Activated effector memory CD4-positive, alpha-beta T cell treated with anti-CD3 and anti-CD28 coated beads, Interleukin-2, amount 50 U/mL, for 16 hours (primary cell): Measurements from ENCODE around the gene RC3H2.

Source experiments
- DNase-seq: peaks from one replicate; pipeline ENCODE4 v3.0.0-alpha.2; 2020

Gene RC3H2

DNA sequence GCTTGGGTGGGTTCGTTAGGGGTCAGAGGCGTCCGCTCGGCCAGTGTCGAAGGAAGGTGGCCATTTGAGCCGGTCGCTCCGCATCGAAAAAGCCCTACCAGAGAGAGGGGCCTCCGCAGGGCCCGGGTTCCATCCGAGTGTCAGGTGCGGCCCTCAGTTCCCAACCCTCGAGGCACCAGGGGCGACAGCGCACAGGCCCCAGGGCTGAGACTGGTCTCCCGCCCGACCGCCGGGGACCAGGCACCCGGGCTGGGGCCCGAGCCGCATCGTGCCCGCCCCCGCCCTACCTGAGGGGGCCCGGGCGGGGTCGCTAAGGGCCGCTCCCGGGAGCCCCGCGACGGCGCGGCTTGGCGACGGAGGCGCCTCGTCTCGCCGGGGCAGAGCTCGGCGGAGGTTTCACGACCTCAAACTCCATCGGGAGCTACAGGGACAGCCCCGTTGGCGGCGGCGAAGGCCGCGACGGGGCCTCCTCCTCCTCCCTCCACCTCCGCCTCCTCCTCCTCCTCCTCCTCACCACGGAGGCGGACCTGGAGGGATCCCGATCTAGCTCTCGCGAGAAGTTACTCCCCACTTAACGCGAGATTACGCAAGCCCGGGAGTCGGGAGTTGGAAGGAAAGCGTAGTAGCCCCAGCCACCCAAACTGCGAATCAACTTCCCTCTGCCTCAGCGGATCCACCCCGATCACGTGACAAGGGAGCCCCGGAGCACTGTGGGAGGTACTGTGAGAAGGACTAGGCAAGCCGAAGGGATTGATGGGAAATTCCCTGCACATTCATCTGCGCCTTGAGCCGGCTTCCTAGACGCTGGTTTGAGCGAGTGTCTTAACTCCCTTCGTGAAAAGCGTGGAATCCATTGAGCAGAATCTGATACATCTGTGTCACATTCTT lies at the start of gene RC3H2:
Gene RC3H2 (minus strand): TSS at position 537 of the 888 bp plus-strand sequence. CDS start 7,850 bp downstream, outside the sequence.
- DNase-seq, result peak; percentile 99

GRCh38 chr9:122954253-122954691 lies 49.1 kb upstream of the RC3H2 start:
- no peak for DNase-seq

GRCh38 chr9:122951056-122951455 lies 45.9 kb upstream of the RC3H2 start:
- DNase-seq, result no peak

DNA sequence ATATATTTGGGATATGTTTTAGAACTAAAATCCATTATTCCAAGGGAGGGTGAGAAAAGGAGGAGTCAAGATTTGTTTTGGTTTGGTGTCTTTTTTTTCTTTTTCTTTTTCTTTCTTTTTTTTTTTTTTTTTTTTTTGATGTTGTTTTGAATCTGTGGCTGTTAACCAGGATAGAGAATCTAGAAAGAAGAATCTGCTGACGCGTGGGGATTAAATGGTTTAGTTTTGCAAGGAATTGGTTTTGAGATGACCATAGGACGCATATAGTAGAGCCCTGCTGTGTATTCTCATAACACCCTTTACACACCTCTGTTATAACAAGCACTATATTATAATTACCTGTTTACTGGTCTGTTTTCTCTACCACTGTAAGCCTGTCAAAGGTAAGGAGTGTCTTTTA lies 45.1 kb upstream of the RC3H2 start:
- no peak for DNase-seq

- no peak for DNase-seq
Measured at GRCh38 chr9:122949696-122950095, 44.5 kb upstream of the RC3H2 start.

- no peak for DNase-seq
Measured at GRCh38 chr9:122948313-122948712, 43.2 kb upstream of the RC3H2 start.

GRCh38 chr9:122946461-122947005 lies 41.4 kb upstream of the RC3H2 start:
- no peak for DNase-seq

GRCh38 chr9:122944960-122945888 lies 40.1 kb upstream of the RC3H2 start:
- DNase-seq, result no peak

GRCh38 chr9:122941582-122942234 lies 36.5 kb upstream of the RC3H2 start:
- DNase-seq, result no peak

- DNase-seq, result peak; percentile 99
Measured at GRCh38 chr9:122940749-122941581, 35.8 kb upstream of the RC3H2 start, which contains the start of gene RABGAP1. RABGAP1 (plus strand) TSS chr9:122941020; CDS start chr9:122957060, 16,040 bp downstream.

GRCh38 chr9:122940454-122940748 lies 35.2 kb upstream of the RC3H2 start:
- no peak for DNase-seq

- DNase-seq, result no peak
Measured at GRCh38 chr9:122939601-122940000, 34.4 kb upstream of the RC3H2 start.

GRCh38 chr9:122936883-122937282 lies 31.7 kb upstream of the RC3H2 start:
- no peak for DNase-seq

GRCh38 chr9:122936464-122936863 lies 31.3 kb upstream of the RC3H2 start:
- no peak for DNase-seq

DNA sequence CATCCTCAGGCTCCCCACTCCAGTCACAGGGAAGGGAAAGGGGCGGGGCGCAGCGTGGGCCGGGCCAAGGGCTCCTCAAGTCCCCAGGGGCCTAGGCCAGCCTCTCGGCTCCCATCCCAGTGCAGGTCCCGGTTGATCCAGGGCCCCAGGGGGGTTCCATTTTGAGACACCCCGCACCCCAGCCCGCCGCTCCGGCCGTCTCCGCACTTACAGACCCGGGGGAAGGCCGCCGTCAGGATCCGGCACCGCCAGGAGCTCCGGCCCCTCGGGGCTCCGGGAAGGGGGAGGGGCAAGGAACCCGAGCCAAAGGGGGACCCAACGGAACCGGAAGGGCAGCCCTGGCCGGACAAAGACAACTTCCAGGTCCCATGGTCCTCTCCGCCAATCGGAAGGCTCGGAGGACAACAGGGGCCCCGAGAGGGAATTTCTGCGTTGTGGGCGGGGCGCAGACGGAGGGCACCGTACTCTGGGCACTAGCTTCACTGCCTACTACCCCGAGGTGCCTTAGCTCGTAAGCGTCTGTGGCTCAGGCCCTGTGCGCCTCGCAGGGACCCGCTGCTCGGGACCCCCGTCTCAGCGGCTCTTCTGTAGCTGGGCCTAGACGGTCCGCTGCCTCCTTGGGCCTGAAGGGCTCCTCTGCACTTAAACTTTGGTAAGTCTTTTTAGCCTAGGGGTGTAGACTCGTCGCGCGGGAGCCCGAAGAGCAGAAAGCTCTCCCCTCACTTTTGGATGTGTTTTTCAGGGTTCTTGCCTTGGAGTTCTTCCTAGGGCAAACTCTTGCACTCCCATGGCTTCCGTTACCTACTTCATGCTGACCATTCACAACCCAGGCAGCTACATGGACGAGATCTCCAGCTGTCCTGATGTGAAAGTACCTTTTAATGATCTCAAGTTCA lies 26.3 kb upstream of the RC3H2 start, which contains the start of gene ZBTB26:
Gene ZBTB26 (minus strand): TSS at position 287 of the 896 bp plus-strand sequence. CDS start 11,578 bp downstream, outside the sequence.
- DNase-seq, result peak; percentile 96

DNA sequence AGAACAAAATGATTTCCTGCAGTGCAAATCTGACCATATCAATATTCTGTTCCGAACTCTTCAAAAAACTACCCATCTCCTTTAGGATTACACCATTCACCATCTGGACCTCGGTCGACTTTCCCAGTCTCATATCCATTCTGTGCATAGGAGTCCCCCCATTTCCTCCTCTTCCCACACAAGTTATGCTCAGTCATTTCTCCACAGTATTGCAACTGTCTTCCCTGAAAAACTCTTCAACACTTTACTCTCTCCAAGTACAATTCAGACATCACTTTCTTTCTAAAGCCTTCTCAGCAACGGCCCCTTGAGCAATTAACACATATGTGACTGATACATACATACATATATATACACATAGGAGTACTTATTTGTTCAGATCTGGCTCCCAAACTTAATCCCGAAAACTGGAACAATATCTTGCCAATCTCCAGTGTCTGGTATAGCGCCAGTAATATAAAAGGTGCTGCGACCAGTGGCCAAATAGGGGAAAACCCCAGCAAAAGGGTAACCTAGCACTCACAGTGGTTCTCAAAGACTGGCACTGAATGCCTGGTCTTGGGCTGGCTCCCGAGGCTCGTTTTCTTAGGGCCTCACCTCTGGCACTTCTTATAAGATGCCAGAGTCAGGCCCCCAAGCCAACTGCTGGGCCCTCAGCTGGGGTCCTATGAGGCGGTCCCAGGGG lies 25.5 kb upstream of the RC3H2 start:
- no peak for DNase-seq

DNA sequence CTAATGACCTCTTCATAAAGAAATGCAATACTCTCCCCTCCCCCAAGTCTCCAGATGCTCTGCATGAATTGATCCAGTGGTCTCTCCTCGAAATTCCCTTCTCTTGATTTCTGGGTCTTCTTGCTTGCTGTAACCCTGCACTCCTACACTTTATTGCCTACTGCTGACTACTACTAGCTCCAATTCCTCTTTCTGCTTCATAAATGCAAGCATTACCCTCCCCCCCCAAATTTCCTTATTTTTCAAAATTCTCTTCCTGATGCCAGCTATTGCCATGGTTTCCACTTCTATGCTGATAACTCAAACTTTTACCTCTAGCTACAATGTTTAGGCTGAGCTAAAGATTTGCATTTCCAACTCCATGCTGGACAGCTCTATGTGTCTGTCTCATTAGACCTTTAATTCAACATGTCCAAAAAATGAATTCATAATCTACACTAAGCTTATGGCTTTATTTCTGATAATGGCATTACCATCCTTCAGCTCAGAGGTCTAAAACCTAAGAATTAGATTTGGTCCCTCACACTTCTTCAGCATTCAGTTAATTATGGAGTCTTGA lies 24.7 kb upstream of the RC3H2 start:
- no peak for DNase-seq

DNA sequence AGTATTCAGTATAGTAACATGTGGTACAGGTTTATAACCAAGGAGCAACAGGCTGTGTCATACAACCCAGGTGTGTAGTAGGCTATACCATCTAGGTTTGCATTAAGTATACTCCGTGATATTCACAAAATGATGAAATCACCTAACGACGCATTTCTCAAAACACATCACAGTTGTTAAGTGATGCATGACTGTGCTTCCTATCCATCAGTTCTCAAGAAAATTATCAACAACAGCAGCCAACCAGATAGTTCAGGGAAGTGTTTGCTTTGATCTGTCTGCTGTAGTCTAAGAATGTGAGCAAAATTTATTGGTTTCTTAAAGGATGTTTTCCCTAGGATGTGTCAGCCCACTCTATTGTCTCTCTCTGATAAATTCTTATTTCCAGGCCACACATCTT lies 18.8 kb upstream of the RC3H2 start:
- DNase-seq, result no peak

DNA sequence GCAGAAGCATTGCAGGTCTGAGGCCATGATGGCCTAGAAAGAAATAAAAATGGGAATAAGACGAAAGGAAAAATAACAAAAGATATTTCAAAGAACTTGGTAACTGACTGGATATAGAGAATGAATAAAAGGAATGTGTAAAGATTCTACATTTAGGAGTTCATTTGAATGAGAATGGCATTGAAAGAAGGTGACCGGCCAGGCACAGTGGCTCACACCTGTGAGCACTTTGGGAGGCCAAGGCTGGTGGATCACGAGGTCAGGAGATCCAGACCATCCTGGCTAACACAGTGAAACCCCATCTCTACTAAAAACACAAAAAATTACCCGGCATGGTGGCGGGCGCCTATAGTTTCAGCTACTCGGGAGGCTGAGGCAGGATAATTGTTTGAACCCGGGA lies 17.6 kb upstream of the RC3H2 start:
- no peak for DNase-seq

DNA sequence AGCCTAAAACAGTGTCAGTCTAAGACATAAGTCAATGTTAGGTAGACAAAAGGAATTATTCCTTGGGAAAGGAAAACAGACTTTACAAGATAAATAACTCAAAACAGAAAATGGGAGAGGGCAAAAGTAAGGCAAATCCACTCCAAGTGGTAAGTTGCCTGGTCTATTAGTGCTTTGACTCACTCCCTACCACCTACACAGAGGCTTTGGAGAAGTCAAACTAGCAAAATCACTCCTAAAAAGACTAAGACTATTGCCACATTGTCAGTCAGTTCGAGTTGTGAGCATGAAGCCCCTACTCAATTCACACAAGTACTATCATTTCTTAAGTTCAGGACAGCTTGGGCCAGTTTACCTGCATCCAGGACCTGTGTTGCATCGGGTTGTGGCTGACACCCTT lies 13.2 kb upstream of the RC3H2 start:
- DNase-seq, result no peak
